ENCODE measurements around the gene RALGPS2.
A peak's percentile ranks its signal among the peaks of the same experiment; 100 is the strongest.

RALGPS2 gene

GRCh38 chr1:178938101-178938958, 213.3 kb downstream of the RALGPS2 start:
- DNase-seq (ENCODE audit: low read depth) = no peak
- no peak overlapping the region for H3K4me3 ChIP-seq (ENCODE audit: low read depth, low read length)
- no peak for TF ChIP-seq CTCF (conservative IDR thresholded peaks at IDR 0.05; ENCODE audit: low read depth, low read length)

GRCh38 chr1:178938959-178939317, 213.9 kb downstream of the RALGPS2 start:
- no peak for TF ChIP-seq CTCF (conservative IDR thresholded peaks at IDR 0.05; ENCODE audit: low read depth, low read length)
- no peak overlapping the region for H3K4me3 ChIP-seq (ENCODE audit: low read depth, low read length)
- peak; percentile 65 for DNase-seq (ENCODE audit: low read depth)

- no peak overlapping the region for H3K4me3 ChIP-seq (ENCODE audit: low read depth, low read length)
- DNase-seq (ENCODE audit: low read depth) = no peak
- TF ChIP-seq CTCF (conservative IDR thresholded peaks at IDR 0.05; ENCODE audit: low read depth, low read length) = no peak
Measured at GRCh38 chr1:178939338-178940067, 214.5 kb downstream of the RALGPS2 start.

GRCh38 chr1:178940068-178940765, 215.2 kb downstream of the RALGPS2 start:
- no peak for DNase-seq (ENCODE audit: low read depth)
- TF ChIP-seq CTCF (conservative IDR thresholded peaks at IDR 0.05; ENCODE audit: low read depth, low read length) = no peak
- no peak overlapping the region for H3K4me3 ChIP-seq (ENCODE audit: low read depth, low read length)

GRCh38 chr1:178941261-178941689, 216.2 kb downstream of the RALGPS2 start:
- no peak overlapping the region for H3K4me3 ChIP-seq (ENCODE audit: low read depth, low read length)
- no peak for DNase-seq (ENCODE audit: low read depth)
- no peak for TF ChIP-seq CTCF (conservative IDR thresholded peaks at IDR 0.05; ENCODE audit: low read depth, low read length)

GRCh38 chr1:178941849-178942248, 216.8 kb downstream of the RALGPS2 start:
- no peak for DNase-seq (ENCODE audit: low read depth)
- TF ChIP-seq CTCF (conservative IDR thresholded peaks at IDR 0.05; ENCODE audit: low read depth, low read length) = no peak
- no peak overlapping the region for H3K4me3 ChIP-seq (ENCODE audit: low read depth, low read length)

Data from choroid plexus epithelial cell (primary cell).